Measurements from ENCODE around the gene ARFGEF3.
"Not testable (repeated sequence)": the region's sequence is repeated elsewhere in the genome, so short reads cannot be mapped to it uniquely, and the experiment has no call there.

The ARFGEF3 gene

GRCh38 chr6:138161338-138162110, at the start of gene ARFGEF3:
TSS of gene ARFGEF3 (plus strand) at chr6:138161939. CDS start at chr6:138162087, 148 bp downstream.
- DNase-seq: no peak

GRCh38 chr6:138113588-138114210, 48.0 kb upstream of the ARFGEF3 start:
- no peak for DNase-seq

- no peak for DNase-seq
Observed at GRCh38 chr6:138115201-138115600, 46.5 kb upstream of the ARFGEF3 start.

GRCh38 chr6:138115877-138116660, 45.7 kb upstream of the ARFGEF3 start:
- peak; percentile 8 for DNase-seq

GRCh38 chr6:138116661-138116999, 45.1 kb upstream of the ARFGEF3 start:
- DNase-seq: no peak

GRCh38 chr6:138117376-138117914, 44.3 kb upstream of the ARFGEF3 start:
- DNase-seq: no peak

- not testable (repeated sequence) for DNase-seq
Observed at GRCh38 chr6:138119229-138119628, 42.5 kb upstream of the ARFGEF3 start.

GRCh38 chr6:138119976-138120375, 41.8 kb upstream of the ARFGEF3 start:
- DNase-seq: no peak

- DNase-seq: no peak
Observed at GRCh38 chr6:138124096-138124495, 37.6 kb upstream of the ARFGEF3 start.

GRCh38 chr6:138128096-138128495, 33.6 kb upstream of the ARFGEF3 start:
- DNase-seq: no peak

GRCh38 chr6:138129190-138129589, 32.5 kb upstream of the ARFGEF3 start:
- no peak for DNase-seq

- no peak for DNase-seq
Observed at GRCh38 chr6:138142806-138143205, 18.9 kb upstream of the ARFGEF3 start.

GRCh38 chr6:138145402-138145801, 16.3 kb upstream of the ARFGEF3 start:
- no peak for DNase-seq

GRCh38 chr6:138146544-138146943, 15.2 kb upstream of the ARFGEF3 start:
- no peak for DNase-seq

- no peak for DNase-seq
Observed at GRCh38 chr6:138155443-138155842, 6.3 kb upstream of the ARFGEF3 start.

- no peak for DNase-seq
Observed at GRCh38 chr6:138157986-138158638, 3.6 kb upstream of the ARFGEF3 start.

- no peak for DNase-seq
Observed at GRCh38 chr6:138159246-138159645, 2.5 kb upstream of the ARFGEF3 start.

GRCh38 chr6:138160329-138161087, 1.2 kb upstream of the ARFGEF3 start:
- DNase-seq: no peak

- no peak for DNase-seq
Observed at GRCh38 chr6:138161088-138161337, 726 bp upstream of the ARFGEF3 start.

- no peak for DNase-seq
Observed at GRCh38 chr6:138162111-138162954, 594 bp downstream of the ARFGEF3 start.

- DNase-seq: no peak
Observed at GRCh38 chr6:138162955-138163575, 1.3 kb downstream of the ARFGEF3 start.
